Endothelial cell (in vitro differentiated cells): ENCODE data around the gene TAF10. TPM values are rescaled to one million over a fixed set of nuclear protein-coding genes. Genes with fewer than 3 reads are reported as not detected.
A peak's percentile ranks its signal among the peaks of the same experiment; 100 is the strongest.

Source experiments
- DNase-seq: peaks from one replicate; pipeline ENCODE4 v3.0.0; 2021; ENCODE audit warnings: low spot score
- H3K27ac Mint-ChIP-seq: one replicate; pipeline ENCODE4 v1.8.0; 2021; ENCODE audit warnings: mixed read lengths, inconsistent platforms; ENCODE audit not compliant: unreplicated experiment
- H3K27me3 Mint-ChIP-seq: one replicate; pipeline ENCODE4 v1.8.0; 2021; ENCODE audit warnings: mild to moderate bottlenecking, moderate library complexity, mixed read lengths, inconsistent platforms; ENCODE audit not compliant: unreplicated experiment
- H3K36me3 Mint-ChIP-seq: one replicate; pipeline ENCODE4 v1.8.0; 2021; ENCODE audit warnings: mild to moderate bottlenecking, low read depth, mixed read lengths, inconsistent platforms; ENCODE audit not compliant: unreplicated experiment
- H3K4me1 Mint-ChIP-seq: one replicate; pipeline ENCODE4 v1.8.0; 2021; ENCODE audit warnings: mild to moderate bottlenecking, mixed read lengths, inconsistent platforms; ENCODE audit not compliant: unreplicated experiment
- H3K4me3 Mint-ChIP-seq: one replicate; pipeline ENCODE4 v1.8.0; 2021; ENCODE audit warnings: mild to moderate bottlenecking, mixed read lengths, inconsistent platforms; ENCODE audit not compliant: unreplicated experiment
- H3K9me3 Mint-ChIP-seq: one replicate; pipeline ENCODE4 v1.8.0; 2021; ENCODE audit warnings: mixed read lengths, inconsistent platforms; ENCODE audit not compliant: unreplicated experiment
- total RNA-seq: library from RNA; stranded (reverse); fragmentation: NEBNext Ultra II Directional; extraction: Animal tissue kit (Norgen Biotek cat#: 25700); gene quantifications from one replicate; pipeline ENCODE4 v1.2.1, GENCODE V29; 2021; ENCODE audit not compliant: unreplicated experiment
- TF ChIP-seq, protein P1 (sequence below): fragments of 200-600 bp; sonication (generic); IDR thresholded peaks from one replicate; pipeline ENCODE4 v1.5.0; 2021; ENCODE audit warnings: antibody characterized with exemption; ENCODE audit not compliant: unreplicated experiment

The TAF10 gene
- total RNA-seq, 1 donor from 2014 or later: 62.2 TPM

- TF ChIP-seq, protein P1, sequence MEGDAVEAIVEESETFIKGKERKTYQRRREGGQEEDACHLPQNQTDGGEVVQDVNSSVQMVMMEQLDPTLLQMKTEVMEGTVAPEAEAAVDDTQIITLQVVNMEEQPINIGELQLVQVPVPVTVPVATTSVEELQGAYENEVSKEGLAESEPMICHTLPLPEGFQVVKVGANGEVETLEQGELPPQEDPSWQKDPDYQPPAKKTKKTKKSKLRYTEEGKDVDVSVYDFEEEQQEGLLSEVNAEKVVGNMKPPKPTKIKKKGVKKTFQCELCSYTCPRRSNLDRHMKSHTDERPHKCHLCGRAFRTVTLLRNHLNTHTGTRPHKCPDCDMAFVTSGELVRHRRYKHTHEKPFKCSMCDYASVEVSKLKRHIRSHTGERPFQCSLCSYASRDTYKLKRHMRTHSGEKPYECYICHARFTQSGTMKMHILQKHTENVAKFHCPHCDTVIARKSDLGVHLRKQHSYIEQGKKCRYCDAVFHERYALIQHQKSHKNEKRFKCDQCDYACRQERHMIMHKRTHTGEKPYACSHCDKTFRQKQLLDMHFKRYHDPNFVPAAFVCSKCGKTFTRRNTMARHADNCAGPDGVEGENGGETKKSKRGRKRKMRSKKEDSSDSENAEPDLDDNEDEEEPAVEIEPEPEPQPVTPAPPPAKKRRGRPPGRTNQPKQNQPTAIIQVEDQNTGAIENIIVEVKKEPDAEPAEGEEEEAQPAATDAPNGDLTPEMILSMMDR: no peak
- Mint-ChIP-seq H3K27me3 (peaks cover 9% of the 10 kb centered on the region), H3K9me3 (no peaks in the 10 kb centered on the region), H3K36me3 (peaks cover 40% of the 10 kb centered on the region), H3K4me1 (peaks cover 4% of the 10 kb centered on the region), H3K27ac (no peak overlapping the region), H3K4me3 (no peak overlapping the region)
- no peak for DNase-seq
Measured at GRCh38 chr11:6625832-6626420, 13.9 kb upstream of the TAF10 start.

DNA sequence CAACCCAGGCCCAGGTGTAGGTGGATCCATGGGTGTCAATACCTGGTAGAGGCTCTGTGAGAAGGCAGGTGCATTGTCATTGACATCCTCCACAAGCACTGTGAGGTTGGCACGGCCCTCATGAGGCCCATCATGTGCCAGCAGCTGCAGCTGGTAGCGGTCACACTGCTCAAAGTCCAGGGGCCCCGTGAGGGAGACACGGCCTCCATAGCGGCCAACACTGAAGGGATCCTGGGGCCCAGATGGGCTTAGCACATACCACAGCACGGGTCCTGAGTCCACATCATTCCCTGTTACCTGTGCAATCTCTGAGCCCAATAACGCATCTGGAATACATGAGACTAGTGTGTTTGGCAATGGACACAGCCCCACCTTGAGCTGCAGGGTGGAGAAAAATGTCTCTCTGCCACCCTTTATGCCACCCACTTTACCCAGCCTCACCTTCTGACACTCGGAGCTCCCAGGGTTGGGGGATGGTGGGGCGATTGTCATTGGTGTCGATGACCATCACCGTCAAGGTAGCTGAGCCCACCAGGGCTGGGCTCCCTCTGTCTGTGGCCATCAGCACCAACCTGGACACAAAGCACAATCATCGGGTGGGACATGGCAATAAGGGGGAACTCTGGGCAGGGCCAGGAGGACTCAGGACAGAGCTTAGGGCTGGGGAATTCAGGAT, 13.3 kb upstream of the TAF10 start:
- Mint-ChIP-seq H3K4me3 (no peak overlapping the region), H3K36me3 (peaks cover 36% of the 10 kb centered on the region), H3K4me1 (peaks cover 4% of the 10 kb centered on the region)

GRCh38 chr11:6623391-6624363, 11.7 kb upstream of the TAF10 start:
- H3K4me1 Mint-ChIP-seq: peaks cover 4% of the 10 kb centered on the region
- no peak overlapping the region for H3K27ac Mint-ChIP-seq
- H3K4me3 Mint-ChIP-seq: peak overlapping the region; percentile 53
- H3K27me3 Mint-ChIP-seq: peaks cover 6% of the 10 kb centered on the region
- TF ChIP-seq, protein P1: no peak
- no peak for DNase-seq
- no peaks in the 10 kb centered on the region for H3K9me3 Mint-ChIP-seq
- H3K36me3 Mint-ChIP-seq: peaks cover 26% of the 10 kb centered on the region

More for the DNA sequence above, 13.3 kb upstream of the TAF10 start:
- TF ChIP-seq, protein P1: no peak
- no peaks in the 10 kb centered on the region for H3K9me3 Mint-ChIP-seq
- DNase-seq: no peak
- peaks cover 6% of the 10 kb centered on the region for H3K27me3 Mint-ChIP-seq
- H3K27ac Mint-ChIP-seq: no peak overlapping the region

- Mint-ChIP-seq H3K4me1 (peaks cover 4% of the 10 kb centered on the region), H3K36me3 (peaks cover 18% of the 10 kb centered on the region), H3K4me3 (no peak overlapping the region), H3K27me3 (peaks cover 6% of the 10 kb centered on the region), H3K9me3 (no peaks in the 10 kb centered on the region), H3K27ac (no peak overlapping the region)
- no peak for DNase-seq
- TF ChIP-seq, protein P1: no peak
Measured at GRCh38 chr11:6622261-6623171, 10.5 kb upstream of the TAF10 start.
